Small intestine (tissue), 7 donors: ENCODE measurements around the gene UBA5. TPM values are rescaled to one million over a fixed set of nuclear protein-coding genes. Genes with fewer than 3 reads are reported as not detected.

ENCODE experiments used
- DNase-seq, 2 donors: peaks; one replicate each; pipeline versions ENCODE4 v3.0.0 to v3.0.0-alpha.2; 2013
- FAIRE-seq: peaks from 2 replicates; lab custom pipeline; 2012; peaks lifted over from hg19 to GRCh38; lab: Jason Lieb, UNC
- H3K27ac ChIP-seq, 3 donors: one replicate each; pipeline ENCODE4 v1.5.1; 2013; ENCODE audit warnings: low read length in 2 of 3, mild to moderate bottlenecking in 2 of 3, control low read depth in 1 of 3, inconsistent platforms in 1 of 3, low read depth in 1 of 3, moderate library complexity in 1 of 3
- H3K27me3 ChIP-seq, 3 donors: one replicate each; pipeline ENCODE4 v1.6.1; 2013; ENCODE audit warnings: low read length in 3 of 3, inconsistent platforms in 1 of 3; ENCODE audit not compliant: control insufficient read depth in 3 of 3, insufficient read depth in 3 of 3
- H3K36me3 ChIP-seq, 3 donors: one replicate each; pipeline ENCODE4 v1.6.1; 2013; ENCODE audit warnings: low read length in 3 of 3, inconsistent platforms in 1 of 3, low read depth in 1 of 3, mild to moderate bottlenecking in 1 of 3, moderate library complexity in 1 of 3; ENCODE audit not compliant: control insufficient read depth in 3 of 3, insufficient read depth in 2 of 3
- H3K4me1 ChIP-seq, 3 donors: one replicate each; pipeline ENCODE4 v1.6.1; 2013; ENCODE audit warnings: low read length in 2 of 3, inconsistent platforms in 1 of 3, low read depth in 1 of 3, mild to moderate bottlenecking in 1 of 3, moderate library complexity in 1 of 3; ENCODE audit not compliant: control insufficient read depth in 3 of 3, insufficient read depth in 2 of 3
- H3K4me3 ChIP-seq, 3 donors: one replicate each; pipeline ENCODE4 v1.5.1; 2013; ENCODE audit warnings: low read length in 3 of 3, control low read depth in 1 of 3, inconsistent platforms in 1 of 3, low read depth in 1 of 3, mild to moderate bottlenecking in 1 of 3, moderate library complexity in 1 of 3
- H3K9me3 ChIP-seq, 2 donors: one replicate each; pipeline ENCODE4 v1.6.1; 2013; ENCODE audit warnings: low read depth in 1 of 2, low read length in 1 of 2; ENCODE audit not compliant: control insufficient read depth in 2 of 2, insufficient read depth in 1 of 2
- WGBS, 3 donors: extraction: QIAGEN DNeasy Blood & Tissue Kit; methylation state at CpG; one replicate each; pipeline ENCODE4 v1.1.7; 2013; 5-methylcytosine and 5-hydroxymethylcytosine counted together
- polyA plus RNA-seq, 4 donors: library from polyadenylated mRNA; stranded (reverse) in 3 of 4; unstranded in 1 of 4; fragments of 200-250 nt in 3 of 4; fragments of 120-200 nt in 1 of 4; gene quantifications; one replicate each; pipeline versions ENCODE4 v1.2.1 to v1.2.3, GENCODE V29; 2013
- donor health status: healthy with polysubstance abuse.
- donor health status: control.
- donor health status: control.
- donor health status: Bipolar disorder and iron deficiency.
- donor health status: healthy.

The UBA5 gene
- polyA plus RNA-seq, 4 donors: 27.0 to 64.3 (median 29.3) TPM

- 59 to 90% (median 70%) methylated on average over 2 of the region's 2 CpGs for WGBS, 3 donors
- peaks cover 11 to 23% (median 22%) of the 10 kb centered on the region in 3 donors for H3K36me3 ChIP-seq
- DNase-seq: no peak
- no peak overlapping the region for H3K4me3 ChIP-seq
- FAIRE-seq: no peak
- no peaks in the 10 kb centered on the region for H3K27me3 ChIP-seq
- H3K4me1 ChIP-seq: no peaks in the 10 kb centered on the region
- H3K27ac ChIP-seq: no peak overlapping the region
- H3K9me3 ChIP-seq: no peaks in the 10 kb centered on the region
Observed at GRCh38 chr3:132703733-132704132, 43.6 kb downstream of the UBA5 start.

- WGBS, 3 donors: 91 to 93% (median 91%) methylated on average over 5 of the region's 5 CpGs
- H3K27ac ChIP-seq: no peak overlapping the region
- H3K4me3 ChIP-seq: no peak overlapping the region
- FAIRE-seq (no peak), DNase-seq (no peak)
- H3K27me3 ChIP-seq: no peaks in the 10 kb centered on the region
- no peaks in the 10 kb centered on the region for H3K4me1 ChIP-seq
- H3K36me3 ChIP-seq: peaks cover 13 to 25% (median 13%) of the 10 kb centered on the region in 3 donors
- no peaks in the 10 kb centered on the region for H3K9me3 ChIP-seq
Observed at GRCh38 chr3:132709761-132710160, 49.6 kb downstream of the UBA5 start.

GRCh38 chr3:132710311-132710710, 50.2 kb downstream of the UBA5 start:
- Histone ChIP-seq H3K4me1 (no peaks in the 10 kb centered on the region), H3K36me3 (peaks cover 13 to 23% (median 13%) of the 10 kb centered on the region in 3 donors), H3K27me3 (no peaks in the 10 kb centered on the region), H3K4me3 (no peak overlapping the region), H3K9me3 (no peaks in the 10 kb centered on the region), H3K27ac (no peak overlapping the region)
- DNase-seq (no peak), FAIRE-seq (no peak)
- 97% methylated on average over 6 of the region's 6 CpGs for WGBS, 3 donors

DNA sequence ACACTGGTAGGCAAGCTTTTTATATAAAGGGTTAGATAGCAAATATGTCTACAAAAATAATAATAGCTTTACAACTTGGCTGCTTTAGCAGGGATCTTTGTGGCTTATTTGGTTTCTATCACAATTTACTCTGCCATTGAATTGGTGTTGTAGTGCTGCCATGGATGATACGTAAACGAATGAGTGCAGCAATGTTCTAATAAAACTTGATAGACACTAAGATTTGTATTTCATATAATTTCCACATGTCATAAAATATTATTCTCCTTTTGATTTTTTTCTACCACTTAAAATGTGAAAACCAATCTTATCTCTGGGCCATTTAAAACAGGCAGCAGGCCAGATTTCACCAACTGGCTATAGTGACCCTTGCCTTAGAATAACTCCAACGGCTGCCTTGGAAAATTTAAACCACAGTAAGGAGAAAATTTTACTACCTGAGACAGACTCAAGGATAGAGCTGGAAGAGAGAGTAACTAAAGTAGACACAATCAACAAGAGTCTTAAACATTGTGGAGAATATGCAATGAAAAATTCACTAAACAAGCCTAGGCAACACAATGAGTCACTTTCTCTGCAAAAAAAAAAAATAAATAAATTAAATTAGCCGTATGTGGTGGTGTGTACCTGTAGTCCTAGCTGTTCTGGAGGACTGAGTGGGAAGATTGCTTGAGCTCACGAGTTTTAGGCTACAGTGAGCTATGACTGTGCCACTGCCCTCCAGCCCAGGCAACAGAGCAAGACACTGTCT, 54.0 kb downstream of the UBA5 start:
- peaks cover 2 to 20% (median 7%) of the 10 kb centered on the region in 3 donors for H3K36me3 ChIP-seq
- DNase-seq (peak in 1 of 2 donors; percentile 40), FAIRE-seq (no peak)
- H3K4me1 ChIP-seq: no peaks in the 10 kb centered on the region
- no peaks in the 10 kb centered on the region for H3K9me3 ChIP-seq
- WGBS, 3 donors: 21 to 66% (median 53%) methylated on average over 5 of the region's 5 CpGs
- H3K27ac ChIP-seq: no peak overlapping the region
- no peaks in the 10 kb centered on the region for H3K27me3 ChIP-seq
- no peak overlapping the region for H3K4me3 ChIP-seq

DNA sequence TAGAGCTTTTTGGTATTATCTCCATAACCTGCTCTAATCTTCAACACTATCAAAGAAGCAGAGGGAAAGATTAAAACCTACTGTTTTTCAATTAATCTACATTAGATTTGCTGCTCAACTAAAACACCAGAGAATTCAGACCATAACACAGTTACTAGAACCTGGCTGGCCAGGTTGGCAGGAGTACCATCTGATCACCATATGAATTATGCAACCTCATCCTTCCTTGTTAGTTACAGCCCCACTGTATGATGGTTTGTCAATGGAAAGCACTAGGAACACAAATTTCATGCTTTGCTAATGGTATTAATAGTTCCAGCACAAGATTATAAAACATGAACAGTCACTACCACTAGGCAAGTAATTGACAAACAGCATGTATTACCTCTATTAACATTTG, 56.2 kb downstream of the UBA5 start:
- DNase-seq: no peak
- Histone ChIP-seq H3K36me3 (peaks cover 0 to 9% (median 2%) of the 10 kb centered on the region in 3 donors), H3K27ac (no peak overlapping the region), H3K4me3 (no peak overlapping the region), H3K27me3 (no peaks in the 10 kb centered on the region), H3K4me1 (peaks cover 2 to 5% (median 3%) of the 10 kb centered on the region in 3 donors), H3K9me3 (no peaks in the 10 kb centered on the region)
- FAIRE-seq: no peak

DNA sequence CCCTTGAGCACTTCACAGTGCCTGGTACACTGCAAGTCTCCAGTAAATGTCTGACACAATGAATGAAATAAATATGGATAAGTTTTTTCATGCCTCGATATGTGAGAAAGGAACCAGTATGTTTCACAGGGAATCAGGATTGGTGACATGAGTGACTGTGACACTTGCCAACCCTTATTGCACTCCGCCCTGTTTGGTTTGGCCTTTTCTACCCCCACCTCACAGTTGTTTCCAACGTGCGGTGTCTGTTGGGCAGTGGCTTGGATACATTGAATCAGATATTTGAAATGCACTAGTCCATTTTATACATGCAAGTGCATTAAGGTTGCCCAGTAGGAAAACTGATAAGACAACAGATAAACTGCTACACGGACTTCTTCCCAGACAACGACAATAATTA, 60.1 kb downstream of the UBA5 start:
- FAIRE-seq (no peak), DNase-seq (peak in 1 of 2 donors; percentile 2)
- peaks cover 0 to 6% (median 0%) of the 10 kb centered on the region in 3 donors for H3K36me3 ChIP-seq
- H3K4me1 ChIP-seq: peaks cover 2 to 5% (median 5%) of the 10 kb centered on the region in 3 donors
- 44 to 64% (median 56%) methylated on average over 6 of the region's 6 CpGs for WGBS, 3 donors
- H3K9me3 ChIP-seq: no peaks in the 10 kb centered on the region
- H3K27ac ChIP-seq: no peak overlapping the region
- H3K27me3 ChIP-seq: no peaks in the 10 kb centered on the region
- peak overlapping the region in 1 of 3 donors; percentile 11 for H3K4me3 ChIP-seq

DNA sequence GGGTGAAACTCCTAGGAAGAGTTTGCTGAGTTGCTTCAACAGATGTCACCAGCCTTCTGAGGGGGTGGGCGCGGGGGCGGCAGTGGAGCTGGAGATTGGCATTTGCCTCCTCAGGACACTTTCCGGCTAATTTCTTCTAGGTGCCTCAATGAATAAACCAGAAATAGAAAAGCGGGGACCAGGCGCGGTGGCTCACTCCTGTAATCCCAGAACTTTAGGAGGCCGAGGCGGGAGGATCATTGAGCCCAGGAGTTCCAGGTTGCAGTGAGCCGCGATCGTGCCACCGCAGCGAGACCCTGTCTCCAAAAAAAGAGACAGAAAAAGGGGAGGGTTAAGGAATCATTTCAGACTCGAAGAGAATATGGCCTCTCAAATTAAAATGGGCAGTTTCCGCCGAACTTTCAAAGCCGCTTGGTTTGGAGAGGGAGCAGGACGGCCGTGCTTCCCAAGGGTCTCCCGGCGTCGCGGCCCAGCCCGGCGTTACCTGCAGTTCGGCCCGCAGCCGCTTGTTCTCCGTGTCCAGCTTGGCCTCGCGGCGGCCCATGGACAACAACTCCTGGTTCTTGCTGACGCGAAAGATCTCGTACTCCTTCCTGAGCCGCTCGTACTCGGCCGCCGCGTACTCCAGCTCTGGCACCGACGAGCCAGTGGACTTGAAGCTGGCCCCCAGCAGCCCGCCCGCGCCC, 61.5 kb downstream of the UBA5 start:
- Histone ChIP-seq H3K27me3 (no peaks in the 10 kb centered on the region), H3K9me3 (no peaks in the 10 kb centered on the region), H3K27ac (peak overlapping the region; percentile 88 to 98 (median 93)), H3K36me3 (peaks cover 0 to 3% (median 0%) of the 10 kb centered on the region in 3 donors), H3K4me3 (peak overlapping the region; percentile 83 to 95 (median 86)), H3K4me1 (peaks cover 2 to 5% (median 5%) of the 10 kb centered on the region in 3 donors)
- FAIRE-seq (no peak), DNase-seq (peak in 1 of 2 donors; percentile 45)
- WGBS, 3 donors: 1 to 4% (median 3%) methylated on average over 41 to 47 of the region's 47 CpGs

DNA sequence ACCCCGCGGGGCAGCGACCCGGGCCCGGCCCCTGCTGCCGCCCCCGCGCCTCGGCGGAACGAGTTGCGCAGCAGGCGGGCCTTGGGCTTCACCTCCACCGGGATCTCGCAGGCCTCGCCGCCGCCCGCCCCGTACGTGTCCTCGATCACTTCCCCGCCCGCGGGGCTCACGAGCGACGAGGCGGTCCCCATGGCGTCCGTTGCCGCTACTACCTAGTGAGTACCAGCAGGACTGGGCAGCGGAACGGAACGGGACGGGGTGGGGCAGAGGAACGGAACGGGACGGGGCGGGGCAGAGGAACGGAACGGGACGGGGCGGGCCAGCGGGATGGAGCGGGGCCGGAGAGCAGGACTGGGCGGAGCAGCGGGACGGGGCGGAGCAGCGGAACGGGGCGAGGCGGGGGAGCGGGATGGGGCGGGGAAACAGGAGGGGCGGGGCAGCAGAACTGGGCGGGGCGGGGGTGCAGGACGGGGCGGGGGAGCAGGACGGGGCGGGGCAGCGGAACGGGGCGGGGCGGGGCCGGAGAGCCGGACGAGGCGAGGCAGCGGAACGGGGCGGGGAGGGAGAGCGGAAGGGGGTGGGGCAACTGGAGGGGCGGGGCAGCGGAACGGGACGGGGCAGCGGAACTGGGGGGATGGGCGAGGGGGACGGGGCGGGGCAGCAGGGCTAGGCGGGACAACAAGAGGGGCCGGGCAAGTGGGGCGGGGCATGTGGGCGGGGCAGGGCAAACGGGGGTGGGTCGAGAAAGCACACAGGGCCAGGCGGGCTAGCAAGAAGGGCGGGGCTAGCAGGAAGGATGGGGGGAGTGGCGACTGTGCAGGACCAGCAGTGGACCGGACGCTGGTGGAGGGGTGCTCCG, 62.3 kb downstream of the UBA5 start, which contains the start of gene NPHP3:
NPHP3 (minus strand) TSS at position 245 of the 859 bp plus-strand sequence; CDS start at position 191, 54 bp downstream.
- Histone ChIP-seq H3K4me3 (peak within 1 kb of the TSS; percentile 83 to 95 (median 86)), H3K4me1 (peaks cover 2 to 5% (median 5%) of the 10 kb centered on the region in 3 donors), H3K36me3 (peaks cover 0 to 2% (median 0%) of the 10 kb centered on the region in 3 donors), H3K27me3 (no peaks in the 10 kb centered on the region), H3K9me3 (no peaks in the 10 kb centered on the region), H3K27ac (peak within 1 kb of the TSS; percentile 88 to 98 (median 93))
- DNase-seq (peak; percentile 96), FAIRE-seq (no peak)
- 1 to 2% (median 1%) methylated on average over 25 to 96 of the region's 96 CpGs for WGBS, 3 donors
